SK-N-SH (cell line): Measurements from ENCODE around the gene MAP2K4. TPM values are rescaled to one million over a fixed set of nuclear protein-coding genes. Genes with fewer than 3 reads are reported as not detected.

Experiments
- CTCF ChIA-PET: fragments of 300-600, 350-600 bp; formaldehyde crosslinking; extraction: SDS; loops from one replicate; lab custom pipeline; 2021; lab: Yijun Ruan, JAX
- POLR2A ChIA-PET: fragments of 350-600 bp; sonication (Branson Sonifier 250); formaldehyde crosslinking; extraction: SDS; loops from one replicate; lab custom pipeline; 2020; ENCODE audit warnings: antibody characterized with exemption, inconsistent platforms; lab: Yijun Ruan, JAX
- DNase-seq: peaks from one replicate; pipeline ENCODE4 v3.0.0; 2012
- H2AFZ ChIP-seq: fragments of 200-600 bp; sonication (generic); 2 replicates; pipeline ENCODE4 v1.8.1; 2016; ENCODE audit warnings: antibody characterized with exemption, mild to moderate bottlenecking, low read depth
- H3F3A ChIP-seq: fragments of 200-600 bp; sonication (generic); replicated peaks from 2 replicates; pipeline ENCODE3; 2016; ENCODE audit warnings: antibody characterized with exemption, mild to moderate bottlenecking; ENCODE audit not compliant: insufficient read depth
- H3K27ac ChIP-seq, 2 experiments: fragments of 200-500 bp in 1 of 2; fragments of 200-600 bp in 1 of 2; sonication (Bioruptor generic) in 1 of 2; sonication (generic), shearing (Covaris generic) in 1 of 2; 2 replicates each; pipeline versions ENCODE4 v1.5.1 to v1.6.1; 2014 to 2016; ENCODE audit warnings: low read depth in 2 of 2, inconsistent platforms in 1 of 2, low read length in 1 of 2, mild to moderate bottlenecking in 1 of 2, mixed read lengths in 1 of 2
- H3K27me3 ChIP-seq: fragments of 200-600 bp; sonication (generic), shearing (Covaris generic); 2 replicates; pipeline ENCODE4 v1.6.1; 2016; ENCODE audit warnings: mixed run types; ENCODE audit not compliant: insufficient read depth
- H3K36me3 ChIP-seq, 2 experiments: fragments of 200-500 bp in 1 of 2; fragments of 200-600 bp in 1 of 2; sonication (Bioruptor generic) in 1 of 2; sonication (generic) in 1 of 2; replicated peaks in 1 of 2; 2 replicates each; pipeline versions ENCODE3 to v1.5.1; 2014 to 2016; ENCODE audit warnings: low read length in 1 of 2, mild to moderate bottlenecking in 1 of 2; ENCODE audit not compliant: insufficient read depth in 2 of 2, control insufficient read depth in 1 of 2
- H3K4me1 ChIP-seq, 2 experiments: fragments of 200-500 bp in 1 of 2; fragments of 200-600 bp in 1 of 2; sonication (Bioruptor generic) in 1 of 2; sonication (generic), shearing (Covaris generic) in 1 of 2; 2 replicates each; pipeline versions ENCODE4 v1.5.1 to v1.6.1; 2014 to 2016; ENCODE audit warnings: low read depth in 1 of 2, low read length in 1 of 2, mixed run types in 1 of 2; ENCODE audit not compliant: insufficient read depth in 2 of 2, control insufficient read depth in 1 of 2
- H3K4me2 ChIP-seq: fragments of 200-600 bp; sonication (generic), shearing (Covaris generic); 2 replicates; pipeline ENCODE4 v1.6.1; 2017; ENCODE audit warnings: mixed run types
- H3K4me3 ChIP-seq, 2 experiments: fragments of 200-500 bp in 1 of 2; fragments of 200-600 bp in 1 of 2; sonication (Bioruptor generic) in 1 of 2; sonication (generic), shearing (Covaris generic) in 1 of 2; 2 replicates each; pipeline versions ENCODE4 v1.5.1 to v1.8.1; 2014 to 2016; ENCODE audit warnings: low read depth in 2 of 2, inconsistent platforms in 1 of 2, low read length in 1 of 2, mild to moderate bottlenecking in 1 of 2, mixed read lengths in 1 of 2, moderate library complexity in 1 of 2
- H3K79me2 ChIP-seq: fragments of 200-600 bp; sonication (generic); 2 replicates; pipeline ENCODE4 v1.8.1; 2017; ENCODE audit warnings: mild to moderate bottlenecking; ENCODE audit not compliant: insufficient read depth
- H3K9ac ChIP-seq: fragments of 200-600 bp; sonication (generic); 2 replicates; pipeline ENCODE4 v1.6.1; 2017; ENCODE audit warnings: mixed run types
- H3K9me2 ChIP-seq: fragments of 200-600 bp; sonication (generic); 2 replicates; pipeline ENCODE4 v1.6.1; 2017; ENCODE audit warnings: mixed run types
- H3K9me3 ChIP-seq: fragments of 200-600 bp; sonication (generic); 2 replicates; pipeline ENCODE4 v1.6.1; 2017; ENCODE audit warnings: mixed run types, mild to moderate bottlenecking, moderate library complexity
- H4K20me1 ChIP-seq: fragments of 200-600 bp; sonication (generic); 2 replicates; pipeline ENCODE4 v1.6.1; 2017; ENCODE audit warnings: mild to moderate bottlenecking, mixed run types; ENCODE audit not compliant: insufficient read depth
- EP300 ChIP-seq, 2 experiments: IDR thresholded peaks; 2 replicates each; pipeline versions ENCODE4 v1.4.0 to v1.6.1; 2012; ENCODE audit warnings: borderline replicate concordance in 1 of 2, low read depth in 1 of 2, low read length in 1 of 2
- FOSL2 ChIP-seq: IDR thresholded peaks from 2 replicates; pipeline ENCODE4 v1.4.0; 2012; ENCODE audit warnings: low read depth, mild to moderate bottlenecking, moderate library complexity, borderline replicate concordance
- FOXJ3 ChIP-seq: sonication (generic); formaldehyde crosslinking; IDR thresholded peaks from 2 replicates; pipeline ENCODE4 v1.5.1; 2020; ENCODE audit warnings: mild to moderate bottlenecking, missing genetic modification reagents
- FOXM1 ChIP-seq: IDR thresholded peaks from 2 replicates; pipeline ENCODE4 v1.4.0; 2012; ENCODE audit warnings: low read depth, mild to moderate bottlenecking
- GABPA ChIP-seq: IDR thresholded peaks from 2 replicates; pipeline ENCODE4 v1.4.0; 2012; ENCODE audit warnings: low read depth, mild to moderate bottlenecking
- GATA2 ChIP-seq: sonication (generic); formaldehyde crosslinking; IDR thresholded peaks from 2 replicates; pipeline ENCODE4 v1.5.0; 2020; ENCODE audit warnings: mild to moderate bottlenecking, missing genetic modification reagents
- JUND ChIP-seq: IDR thresholded peaks from 2 replicates; pipeline ENCODE4 v1.4.0; 2012
- MEF2A ChIP-seq: IDR thresholded peaks from 2 replicates; pipeline ENCODE4 v1.4.0; 2012; ENCODE audit warnings: low read depth, borderline replicate concordance
- NFIC ChIP-seq: IDR thresholded peaks from 2 replicates; pipeline ENCODE4 v1.4.0; 2012; ENCODE audit warnings: borderline replicate concordance
- NRF1 ChIP-seq: IDR thresholded peaks from 2 replicates; pipeline ENCODE4 v1.6.1; 2012; ENCODE audit warnings: low read depth, mild to moderate bottlenecking, low read length
- POLR2AphosphoS5 ChIP-seq: IDR thresholded peaks from 2 replicates; pipeline ENCODE4 v1.6.1; 2012; ENCODE audit warnings: low read depth, low read length
- RAD21 ChIP-seq: IDR thresholded peaks from 2 replicates; pipeline ENCODE4 v1.6.1; 2012; ENCODE audit warnings: mild to moderate bottlenecking, low read length
- RCOR1 ChIP-seq: fragments of 150-350 bp; IDR thresholded peaks from 2 replicates; pipeline ENCODE4 v1.6.1; 2017; ENCODE audit warnings: antibody characterized with exemption, low read length
- RXRA ChIP-seq: IDR thresholded peaks from 2 replicates; pipeline ENCODE4 v1.4.0; 2012; ENCODE audit warnings: low read depth, mild to moderate bottlenecking, borderline replicate concordance
- SIN3A ChIP-seq: IDR thresholded peaks from 2 replicates; pipeline ENCODE4 v1.6.1; 2012; ENCODE audit warnings: low read depth, mild to moderate bottlenecking, low read length, moderate library complexity, borderline replicate concordance
- SMC3 ChIP-seq: IDR thresholded peaks from 2 replicates; pipeline ENCODE4 v1.6.1; 2012; ENCODE audit warnings: low read depth, low read length, improper control_type of control experiment
- WGBS: methylation state at CpG from one replicate; pipeline ENCODE4 v1.1.6; 2017; ENCODE audit warnings: low lambda C conversion rate; 5-methylcytosine and 5-hydroxymethylcytosine counted together
- polyA plus RNA-seq, 3 experiments: library from polyadenylated mRNA; depleted of rRNA; stranded (reverse); fragments of >200 nt; gene quantifications; 2 replicates each; pipeline ENCODE4 v1.2.3, GENCODE V29; 2012
- TF ChIP-seq, protein P1 (sequence below): IDR thresholded peaks from 2 replicates; pipeline ENCODE4; 2012
- TF ChIP-seq, protein P2 (sequence below): IDR thresholded peaks from 2 replicates; pipeline ENCODE4 v1.4.0; 2012; ENCODE audit warnings: low read depth, borderline replicate concordance
- TF ChIP-seq, protein P3 (sequence below): IDR thresholded peaks from 2 replicates; pipeline ENCODE4 v1.4.0; 2012; ENCODE audit warnings: low read depth

MAP2K4 gene
- polyA plus RNA-seq, 1 of the 3 experiments (the other 2 are of a cell fraction): 10.6 TPM

DNA sequence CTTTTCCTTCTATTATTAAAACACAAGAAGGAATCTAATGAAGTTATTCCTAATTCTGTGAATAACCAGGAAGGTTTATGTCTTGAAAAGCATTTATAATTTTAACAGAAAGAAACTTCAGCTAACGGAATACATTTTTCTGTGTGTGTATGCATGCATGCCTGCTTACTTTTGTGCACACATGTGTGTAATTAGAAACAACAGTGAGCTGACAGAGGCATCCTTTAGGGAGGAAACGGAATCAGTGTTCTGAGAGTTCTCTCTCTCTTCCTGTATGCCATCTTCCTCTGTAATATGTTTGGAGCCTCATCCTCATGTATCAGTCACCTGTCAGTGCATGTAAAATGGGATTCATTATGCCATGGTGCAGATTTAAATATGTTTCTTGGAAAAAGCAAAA lies 107.0 kb downstream of the MAP2K4 start:
- Histone ChIP-seq H3K4me1 (no peaks in the 10 kb centered on the region), H3K27me3 (no peaks in the 10 kb centered on the region), H3K36me3 (peaks cover 51 to 88% of the 10 kb centered on the region in 2 experiments), H4K20me1 (no peaks in the 10 kb centered on the region), H3K9ac (no peak overlapping the region), H2AFZ (no peak overlapping the region), H3F3A (peaks cover 7% of the 10 kb centered on the region), H3K79me2 (peaks cover 3% of the 10 kb centered on the region; the same call in 1 of the 2 replicates), H3K4me2 (no peak overlapping the region), H3K9me3 (no peaks in the 10 kb centered on the region), H3K27ac (no peak overlapping the region), H3K9me2 (no peaks in the 10 kb centered on the region), H3K4me3 (no peak overlapping the region)
- WGBS: 64% methylated on average over 2 of the region's 2 CpGs
- CTCF ChIA-PET: no interaction called here
- DNase-seq: no peak
- no peak for TF ChIP-seq RXRA
- TF ChIP-seq, protein P1, sequence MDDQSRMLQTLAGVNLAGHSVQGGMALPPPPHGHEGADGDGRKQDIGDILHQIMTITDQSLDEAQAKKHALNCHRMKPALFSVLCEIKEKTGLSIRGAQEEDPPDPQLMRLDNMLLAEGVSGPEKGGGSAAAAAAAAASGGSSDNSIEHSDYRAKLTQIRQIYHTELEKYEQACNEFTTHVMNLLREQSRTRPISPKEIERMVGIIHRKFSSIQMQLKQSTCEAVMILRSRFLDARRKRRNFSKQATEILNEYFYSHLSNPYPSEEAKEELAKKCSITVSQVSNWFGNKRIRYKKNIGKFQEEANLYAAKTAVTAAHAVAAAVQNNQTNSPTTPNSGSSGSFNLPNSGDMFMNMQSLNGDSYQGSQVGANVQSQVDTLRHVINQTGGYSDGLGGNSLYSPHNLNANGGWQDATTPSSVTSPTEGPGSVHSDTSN: no peak
- TF ChIP-seq, protein P2, sequence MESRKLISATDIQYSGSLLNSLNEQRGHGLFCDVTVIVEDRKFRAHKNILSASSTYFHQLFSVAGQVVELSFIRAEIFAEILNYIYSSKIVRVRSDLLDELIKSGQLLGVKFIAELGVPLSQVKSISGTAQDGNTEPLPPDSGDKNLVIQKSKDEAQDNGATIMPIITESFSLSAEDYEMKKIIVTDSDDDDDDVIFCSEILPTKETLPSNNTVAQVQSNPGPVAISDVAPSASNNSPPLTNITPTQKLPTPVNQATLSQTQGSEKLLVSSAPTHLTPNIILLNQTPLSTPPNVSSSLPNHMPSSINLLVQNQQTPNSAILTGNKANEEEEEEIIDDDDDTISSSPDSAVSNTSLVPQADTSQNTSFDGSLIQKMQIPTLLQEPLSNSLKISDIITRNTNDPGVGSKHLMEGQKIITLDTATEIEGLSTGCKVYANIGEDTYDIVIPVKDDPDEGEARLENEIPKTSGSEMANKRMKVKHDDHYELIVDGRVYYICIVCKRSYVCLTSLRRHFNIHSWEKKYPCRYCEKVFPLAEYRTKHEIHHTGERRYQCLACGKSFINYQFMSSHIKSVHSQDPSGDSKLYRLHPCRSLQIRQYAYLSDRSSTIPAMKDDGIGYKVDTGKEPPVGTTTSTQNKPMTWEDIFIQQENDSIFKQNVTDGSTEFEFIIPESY: no peak
- TF ChIP-seq GATA2 (CRISPR knock-in tag): no peak
- no peak for TF ChIP-seq NRF1
- TF ChIP-seq, protein P3, sequence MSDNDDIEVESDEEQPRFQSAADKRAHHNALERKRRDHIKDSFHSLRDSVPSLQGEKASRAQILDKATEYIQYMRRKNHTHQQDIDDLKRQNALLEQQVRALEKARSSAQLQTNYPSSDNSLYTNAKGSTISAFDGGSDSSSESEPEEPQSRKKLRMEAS: no peak
- no peak for TF ChIP-seq MEF2A
- no peak for TF ChIP-seq SIN3A
- no peak for TF ChIP-seq EP300 (IDR thresholded peaks at IDR 0.05; ENCODE audit: borderline replicate concordance in 1 of 2, low read depth in 1 of 2, low read length in 1 of 2)
- no peak for TF ChIP-seq FOSL2
- no peak for TF ChIP-seq POLR2AphosphoS5
- no peak for TF ChIP-seq JUND
- TF ChIP-seq NFIC: no peak
- no peak for TF ChIP-seq RAD21
- no peak for TF ChIP-seq GABPA
- POLR2A ChIA-PET: no interaction called here

DNA sequence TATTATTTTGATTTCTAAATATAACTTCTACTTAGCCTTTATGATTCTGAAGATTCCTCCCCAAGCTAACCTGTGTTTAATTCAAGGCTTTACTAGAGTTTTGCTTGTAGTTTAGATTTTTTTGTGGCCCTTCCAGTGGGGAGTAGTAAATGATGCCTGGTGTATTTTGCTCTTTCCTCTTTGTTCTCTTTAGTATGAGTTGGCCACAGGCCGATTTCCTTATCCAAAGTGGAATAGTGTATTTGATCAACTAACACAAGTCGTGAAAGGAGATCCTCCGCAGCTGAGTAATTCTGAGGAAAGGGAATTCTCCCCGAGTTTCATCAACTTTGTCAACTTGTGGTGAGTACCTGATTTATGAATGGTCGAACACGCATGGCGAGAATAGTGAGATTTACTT lies 108.3 kb downstream of the MAP2K4 start:
- WGBS: 93% methylated on average over 7 of the region's 7 CpGs
- TF ChIP-seq FOXJ3 (CRISPR knock-in tag) (no peak), GATA2 (CRISPR knock-in tag) (no peak), GABPA (no peak), SMC3 (no peak), FOXM1 (no peak), MEF2A (no peak), JUND (no peak), RCOR1 (no peak)
- TF ChIP-seq, protein P2: no peak
- H3K9me3 ChIP-seq: no peaks in the 10 kb centered on the region
- ChIA-PET CTCF (no interaction called here), POLR2A (no interaction called here)
- H3K9me2 ChIP-seq: no peaks in the 10 kb centered on the region
- no peaks in the 10 kb centered on the region for H3K27me3 ChIP-seq
- H3F3A ChIP-seq: peaks cover 7% of the 10 kb centered on the region
- no peaks in the 10 kb centered on the region for H3K4me1 ChIP-seq
- H2AFZ ChIP-seq: no peak overlapping the region
- peaks cover 51 to 87% of the 10 kb centered on the region in 2 experiments for H3K36me3 ChIP-seq
- no peaks in the 10 kb centered on the region for H4K20me1 ChIP-seq
- no peak overlapping the region for H3K4me2 ChIP-seq
- H3K79me2 ChIP-seq: peaks cover 3% of the 10 kb centered on the region; the same call in 1 of the 2 replicates
- H3K4me3 ChIP-seq: no peak overlapping the region
- no peak overlapping the region for H3K9ac ChIP-seq
- DNase-seq: no peak
- H3K27ac ChIP-seq: no peak overlapping the region
